CD4-positive, alpha-beta T cell treated with Interleukin-6 at 100 ng/mL for 8 hours (primary cell): Measurements from ENCODE around the gene ANO10.
"Not testable (repeated sequence)": the region's sequence is repeated elsewhere in the genome, so short reads cannot be mapped to it uniquely, and the experiment has no call there.

ENCODE experiments used
- DNase-seq: peaks from one replicate; pipeline ENCODE4 v3.0.0-alpha.2; 2020; ENCODE audit warnings: mixed read lengths, low spot score

ANO10 gene

GRCh38 chr3:43473244-43473643, 148.6 kb downstream of the ANO10 start:
- DNase-seq = no peak

DNA sequence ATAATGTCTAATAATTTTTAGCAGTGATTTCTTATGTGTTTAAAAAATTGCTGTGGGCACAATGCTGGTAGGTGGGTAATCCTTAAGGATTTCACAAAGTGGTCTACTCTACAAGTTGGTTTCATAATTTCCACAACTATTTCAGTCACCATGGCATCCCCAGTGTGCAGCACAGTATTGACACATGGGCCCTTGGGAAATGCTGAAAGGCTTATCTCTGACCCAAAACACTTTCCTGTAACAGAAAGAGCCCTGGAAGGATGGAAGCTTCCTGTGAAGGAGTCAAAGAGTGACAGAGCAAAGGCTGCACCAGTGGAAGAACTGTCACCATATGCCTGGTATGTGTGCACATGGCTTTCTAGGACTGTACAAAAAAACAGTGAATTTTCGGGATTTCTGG, 153.7 kb downstream of the ANO10 start:
- DNase-seq = no peak

GRCh38 chr3:43465109-43465508, 156.7 kb downstream of the ANO10 start:
- DNase-seq = no peak

DNA sequence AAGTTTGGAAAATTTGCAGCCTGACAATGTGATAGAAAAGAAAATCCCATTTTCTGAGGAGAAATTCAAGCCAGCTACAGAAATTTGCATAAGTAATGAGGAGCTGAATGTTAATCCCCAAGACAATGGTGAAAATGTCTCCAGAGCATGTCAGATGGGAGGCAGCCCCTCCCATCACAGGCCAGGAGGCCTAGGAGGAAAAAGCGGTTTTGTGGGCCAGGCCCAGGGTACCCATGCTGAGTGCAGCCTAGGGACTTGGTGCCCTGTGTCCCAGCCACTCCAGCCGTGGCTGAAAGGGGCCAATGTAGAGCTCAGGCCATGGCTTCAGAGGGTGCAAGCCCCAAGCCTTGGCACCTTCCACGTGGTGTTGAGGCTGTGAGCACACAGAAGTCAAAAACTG, 159.2 kb downstream of the ANO10 start:
- not testable (repeated sequence) for DNase-seq

DNA sequence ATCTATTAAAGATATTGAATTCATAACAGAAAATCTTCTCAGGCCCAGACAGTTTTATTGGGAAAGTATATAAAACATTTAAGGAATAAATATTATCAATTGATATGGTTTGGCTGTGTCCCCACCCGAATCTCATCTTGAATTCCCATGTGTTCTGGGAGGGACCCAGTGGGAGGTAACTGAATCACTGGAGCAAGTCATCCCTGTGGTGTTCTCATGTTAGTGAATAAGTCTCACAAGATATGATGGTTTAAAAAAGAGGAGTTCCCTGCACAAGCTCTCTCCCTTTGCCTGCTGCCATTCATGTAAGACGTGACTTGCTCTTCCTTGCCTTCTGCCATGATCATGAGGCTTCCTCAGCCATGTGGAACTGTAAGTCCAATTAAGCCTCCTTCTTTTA, 160.5 kb downstream of the ANO10 start:
- DNase-seq = no peak

DNA sequence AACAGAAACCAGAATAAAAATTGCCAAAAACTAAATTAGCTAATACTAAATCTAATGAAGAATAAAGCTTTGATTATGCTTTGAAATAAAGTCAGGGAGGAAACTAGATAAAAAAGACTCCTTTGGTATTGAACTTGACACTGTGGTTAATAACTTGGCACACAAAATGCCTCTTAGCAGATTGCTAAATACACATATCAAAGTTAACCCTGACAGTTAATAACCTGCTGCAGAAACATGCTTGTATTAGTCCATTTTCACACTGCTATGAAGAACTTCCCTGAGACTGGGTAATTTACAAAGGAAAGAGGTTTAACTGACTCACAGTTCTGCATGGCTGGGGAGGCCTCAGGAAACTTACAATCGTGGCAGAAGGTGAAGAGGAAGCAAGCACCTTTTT, 164.8 kb downstream of the ANO10 start:
- not testable (repeated sequence) for DNase-seq

GRCh38 chr3:43455233-43455632, 166.6 kb downstream of the ANO10 start:
- no peak for DNase-seq

- DNase-seq = no peak
Observed at GRCh38 chr3:43453981-43454380, 167.8 kb downstream of the ANO10 start.

DNA sequence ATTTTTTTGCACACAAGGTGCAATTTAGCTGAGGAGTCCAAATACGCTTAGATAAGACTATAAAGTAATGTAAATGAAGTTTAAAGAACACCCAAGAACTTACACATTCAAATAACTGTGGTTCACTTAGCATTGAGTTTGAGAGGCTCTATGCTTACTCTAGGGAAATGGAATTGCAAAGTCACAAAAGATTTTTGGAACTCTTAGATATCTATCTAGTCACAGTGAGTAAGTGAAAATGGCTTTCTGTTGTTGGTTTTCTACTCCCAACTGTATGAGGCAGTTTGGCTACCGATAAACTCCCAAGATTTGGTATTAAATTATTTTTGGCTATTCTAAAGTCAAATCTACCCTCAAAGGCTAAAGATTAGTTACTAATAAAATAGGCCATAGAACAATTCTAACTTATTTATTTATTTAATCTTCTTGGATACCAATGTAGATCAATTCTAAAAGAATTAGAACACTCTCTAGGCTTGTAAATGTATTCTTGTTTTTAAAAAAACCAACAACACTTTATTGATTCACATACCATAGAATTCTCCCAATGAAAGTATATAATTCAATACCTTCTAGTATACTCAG, 170.0 kb downstream of the ANO10 start:
- no peak for DNase-seq

- no peak for DNase-seq
Observed at GRCh38 chr3:43448098-43448497, 173.7 kb downstream of the ANO10 start.

GRCh38 chr3:43445820-43446219, 176.0 kb downstream of the ANO10 start:
- DNase-seq = no peak

DNA sequence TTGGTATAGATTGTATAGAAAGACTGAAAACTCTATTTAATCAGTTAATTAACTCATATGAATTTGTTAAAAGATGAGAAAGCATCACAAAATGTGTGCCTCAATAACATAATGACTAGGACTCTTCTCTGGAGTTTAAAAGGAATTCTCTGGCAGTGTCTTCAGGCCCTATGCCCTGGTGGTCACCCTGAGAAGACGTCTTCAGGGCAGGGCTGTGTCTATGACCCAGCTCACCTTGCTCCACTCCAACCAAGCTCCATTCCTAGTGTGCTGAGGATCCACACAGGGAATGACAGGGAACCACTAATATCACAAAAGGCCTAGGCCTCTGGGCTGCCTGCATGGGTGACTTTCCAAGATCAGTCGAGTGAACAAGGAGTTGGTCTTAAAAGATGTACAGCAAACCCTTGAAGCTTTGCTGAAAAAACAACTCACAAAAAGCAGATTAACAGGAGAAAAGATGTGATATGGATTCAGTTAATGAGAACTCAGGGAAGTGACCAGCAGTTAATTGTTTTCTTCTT, 178.9 kb downstream of the ANO10 start:
- no peak for DNase-seq

GRCh38 chr3:43436507-43437140, 185.2 kb downstream of the ANO10 start:
- DNase-seq = no peak

- no peak for DNase-seq
Observed at GRCh38 chr3:43435706-43436105, 186.1 kb downstream of the ANO10 start.

GRCh38 chr3:43434431-43434830, 187.4 kb downstream of the ANO10 start:
- no peak for DNase-seq

DNA sequence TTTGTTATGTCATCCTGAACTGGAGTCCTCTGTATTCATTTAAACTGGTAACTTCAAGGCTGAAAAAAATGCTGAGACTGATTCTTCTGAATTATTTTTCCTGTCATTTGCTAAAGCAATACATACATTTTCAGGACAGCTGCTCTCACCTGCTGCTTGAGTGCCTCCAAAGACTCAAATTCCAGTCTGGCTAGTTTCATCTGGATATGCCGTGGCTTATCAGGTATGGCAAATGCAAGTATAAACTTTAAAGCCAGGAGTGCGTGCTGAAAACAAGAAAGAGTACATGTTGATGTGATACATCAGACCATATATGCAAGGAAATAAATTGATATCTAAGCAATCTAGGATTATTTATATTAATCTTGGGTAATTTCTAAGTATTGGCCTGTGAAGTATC, 189.3 kb downstream of the ANO10 start:
- no peak for DNase-seq

GRCh38 chr3:43426388-43426787, 195.4 kb downstream of the ANO10 start:
- DNase-seq = no peak

DNA sequence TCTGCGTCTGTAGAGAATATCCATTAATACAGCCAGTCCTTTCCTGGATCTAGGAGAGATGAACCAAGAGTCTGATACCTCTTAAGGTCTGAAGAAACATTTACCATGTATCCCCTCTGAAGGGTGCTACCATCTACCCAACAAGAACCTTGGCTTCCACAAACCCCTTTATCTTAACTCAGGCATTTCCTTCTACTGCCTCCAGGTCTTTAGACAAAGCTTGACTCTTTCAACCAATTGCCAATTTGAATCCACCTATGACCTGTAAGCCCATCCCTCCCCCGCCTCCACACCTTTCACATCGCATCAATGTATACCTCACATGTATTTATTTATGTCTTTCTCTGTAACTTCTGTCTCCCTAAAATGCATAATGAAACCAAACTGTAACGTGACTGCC, 196.0 kb downstream of the ANO10 start:
- no peak for DNase-seq

GRCh38 chr3:43423639-43424038, 198.2 kb downstream of the ANO10 start:
- no peak for DNase-seq

DNA sequence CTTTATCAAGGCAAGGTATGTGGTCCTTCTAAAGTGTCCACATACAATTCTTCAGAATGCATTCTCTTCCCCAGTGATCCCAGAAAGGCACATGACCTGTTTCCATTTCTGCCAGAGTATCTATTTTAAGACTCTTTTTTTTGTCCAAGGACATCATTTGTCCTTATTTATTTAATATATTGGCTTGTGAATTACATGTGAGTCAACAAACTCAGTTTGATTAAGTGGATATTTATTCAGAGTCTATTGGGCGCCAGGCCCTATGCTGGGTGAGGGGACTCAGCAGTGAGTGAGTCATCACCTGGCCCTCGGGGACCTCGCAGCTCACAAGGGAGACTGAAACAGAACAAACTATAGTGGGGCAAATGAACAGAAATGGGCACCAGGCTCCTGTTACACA, 198.7 kb downstream of the ANO10 start:
- no peak for DNase-seq

DNA sequence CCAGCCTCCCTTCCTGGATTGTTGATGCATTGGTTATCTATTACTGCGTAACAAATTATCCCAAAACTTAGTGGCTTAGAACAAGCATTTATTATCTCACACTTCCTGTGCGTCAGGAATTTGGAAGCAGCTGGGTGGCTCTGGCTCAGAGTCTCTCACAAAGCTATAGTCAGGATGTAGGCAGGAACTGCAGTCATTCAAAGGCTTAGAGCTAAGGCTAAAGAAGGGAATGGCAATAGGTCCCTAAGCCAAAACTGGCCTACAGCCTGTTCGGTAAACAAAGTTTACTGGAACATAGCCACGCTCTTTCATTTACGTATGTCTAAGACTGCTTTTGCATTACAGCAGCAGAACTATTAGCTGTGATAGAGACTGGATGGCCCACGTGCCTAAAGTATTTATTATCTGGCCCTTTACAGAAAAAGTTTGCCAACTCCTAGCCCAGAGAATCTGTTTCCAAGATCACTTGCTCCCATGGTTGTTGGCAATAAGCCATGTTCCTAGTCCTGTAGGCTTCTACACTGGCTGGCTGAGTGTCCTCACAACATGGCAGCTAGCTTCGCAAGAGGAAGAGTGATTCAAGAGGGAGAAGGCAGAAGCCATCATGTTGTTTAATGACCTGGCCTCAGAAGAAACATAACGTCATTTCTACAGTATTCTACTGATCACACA, 203.1 kb downstream of the ANO10 start:
- DNase-seq = no peak

- DNase-seq = no peak
Observed at GRCh38 chr3:43417133-43417532, 204.7 kb downstream of the ANO10 start.

GRCh38 chr3:43415088-43415487, 206.7 kb downstream of the ANO10 start:
- DNase-seq = no peak
